DOHH2 (cell line): Measurements from ENCODE around the gene AKR1C4.
"Not testable (repeated sequence)": the region's sequence is repeated elsewhere in the genome, so short reads cannot be mapped to it uniquely, and the experiment has no call there.

Experiments
- H3F3A ChIP-seq: fragments of 200-600 bp; sonication (generic), shearing (Covaris generic); 2 replicates; pipeline ENCODE4 v1.6.0; 2016; ENCODE audit warnings: antibody characterized with exemption, mild to moderate bottlenecking; ENCODE audit not compliant: control insufficient read depth, insufficient read depth
- H3K27ac ChIP-seq: fragments of 200-600 bp; sonication (generic); 2 replicates; pipeline ENCODE4 v1.5.1; 2014; ENCODE audit warnings: low read depth, mild to moderate bottlenecking, low read length, moderate library complexity
- H3K27me3 ChIP-seq: fragments of 200-600 bp; sonication (generic); 2 replicates; pipeline ENCODE4 v1.6.1; 2014; ENCODE audit warnings: mild to moderate bottlenecking, low read length, mixed read lengths; ENCODE audit not compliant: control insufficient read depth
- H3K36me3 ChIP-seq: fragments of 200-600 bp; sonication (generic); 2 replicates; pipeline ENCODE4 v1.6.1; 2014; ENCODE audit warnings: mild to moderate bottlenecking, low read length, moderate library complexity, mixed read lengths; ENCODE audit not compliant: control insufficient read depth
- H3K4me1 ChIP-seq: fragments of 200-600 bp; sonication (generic); 2 replicates; pipeline ENCODE4 v1.6.1; 2014; ENCODE audit warnings: mild to moderate bottlenecking, low read length, mixed read lengths; ENCODE audit not compliant: control insufficient read depth
- H3K4me2 ChIP-seq: fragments of 200-600 bp; sonication (generic); 2 replicates; pipeline ENCODE4 v1.6.0; 2014; ENCODE audit warnings: mild to moderate bottlenecking, low read length, moderate library complexity
- H3K4me3 ChIP-seq: fragments of 200-600 bp; sonication (generic); 2 replicates; pipeline ENCODE4 v1.5.1; 2014; ENCODE audit warnings: mild to moderate bottlenecking, low read length, mixed read lengths
- H3K79me2 ChIP-seq: fragments of 200-600 bp; sonication (generic); 2 replicates; pipeline ENCODE4 v1.6.1; 2014; ENCODE audit warnings: mild to moderate bottlenecking, low read length, mixed read lengths; ENCODE audit not compliant: control insufficient read depth
- H3K9me2 ChIP-seq: fragments of 200-600 bp; sonication (generic); replicated peaks from 2 replicates; pipeline ENCODE4 v1.6.1; 2014; ENCODE audit warnings: mild to moderate bottlenecking, low read length, mixed read lengths; ENCODE audit not compliant: control insufficient read depth
- H3K9me3 ChIP-seq: fragments of 200-600 bp; sonication (generic); 2 replicates; pipeline ENCODE4 v1.6.1; 2014; ENCODE audit warnings: antibody characterized with exemption, low read length, mixed read lengths; ENCODE audit not compliant: control insufficient read depth, insufficient read depth
- H4K20me1 ChIP-seq: fragments of 200-600 bp; sonication (generic); 2 replicates; pipeline ENCODE4 v1.6.0; 2014; ENCODE audit warnings: low read depth, mild to moderate bottlenecking, antibody characterized with exemption, low read length, moderate library complexity; ENCODE audit not compliant: control insufficient read depth, insufficient read depth
- CTCF ChIP-seq: fragments of 200-600 bp; sonication (generic); IDR thresholded peaks from one replicate; pipeline ENCODE4 v1.5.1; 2014; ENCODE audit warnings: antibody characterized with exemption, mild to moderate bottlenecking, low read depth, low read length; ENCODE audit not compliant: poor library complexity, severe bottlenecking
- EZH2phosphoT487 ChIP-seq: fragments of 200-600 bp; sonication (generic); IDR thresholded peaks from 2 replicates; pipeline ENCODE4 v1.6.1; 2017; ENCODE audit warnings: borderline replicate concordance, mild to moderate bottlenecking, antibody characterized with exemption, low read length, moderate library complexity, mixed read lengths

AKR1C4 gene

GRCh38 chr10:5219262-5219661 lies 22.6 kb downstream of the AKR1C4 start:
- Histone ChIP-seq H3K27me3 (no peaks in the 10 kb centered on the region), H4K20me1 (no peaks in the 10 kb centered on the region), H3K27ac (no peak overlapping the region), H3K4me1 (no peaks in the 10 kb centered on the region), H3K9me2 (no peaks in the 10 kb centered on the region), H3K4me2 (no peak overlapping the region), H3K9me3 (no peaks in the 10 kb centered on the region), H3K4me3 (no peak overlapping the region), H3F3A (no peaks in the 10 kb centered on the region), H3K36me3 (no peaks in the 10 kb centered on the region), H3K79me2 (no peaks in the 10 kb centered on the region)
- TF ChIP-seq EZH2phosphoT487 (no peak), CTCF (no peak)

- not testable (repeated sequence) for H3K9me3 ChIP-seq, H3K4me1 ChIP-seq, H3K4me3 ChIP-seq, H4K20me1 ChIP-seq, H3K27me3 ChIP-seq, H3K79me2 ChIP-seq, H3K27ac ChIP-seq, H3K4me2 ChIP-seq, H3F3A ChIP-seq, H3K9me2 ChIP-seq, H3K36me3 ChIP-seq
Measured at GRCh38 chr10:5222942-5223341, 26.3 kb downstream of the AKR1C4 start.

GRCh38 chr10:5229019-5229418 lies 32.4 kb downstream of the AKR1C4 start:
- no peaks in the 10 kb centered on the region for H4K20me1 ChIP-seq
- no peaks in the 10 kb centered on the region for H3F3A ChIP-seq
- H3K9me3 ChIP-seq = no peaks in the 10 kb centered on the region
- no peak overlapping the region for H3K4me2 ChIP-seq
- no peak overlapping the region for H3K27ac ChIP-seq
- H3K9me2 ChIP-seq = no peaks in the 10 kb centered on the region
- no peak overlapping the region for H3K4me3 ChIP-seq
- H3K4me1 ChIP-seq = no peaks in the 10 kb centered on the region
- no peaks in the 10 kb centered on the region for H3K36me3 ChIP-seq
- TF ChIP-seq CTCF (no peak), EZH2phosphoT487 (no peak)
- no peaks in the 10 kb centered on the region for H3K79me2 ChIP-seq
- no peaks in the 10 kb centered on the region for H3K27me3 ChIP-seq

GRCh38 chr10:5233324-5233723 lies 36.7 kb downstream of the AKR1C4 start:
- Histone ChIP-seq H3K36me3 (no peaks in the 10 kb centered on the region), H4K20me1 (no peaks in the 10 kb centered on the region), H3K4me1 (no peaks in the 10 kb centered on the region), H3K27ac (no peak overlapping the region), H3F3A (no peaks in the 10 kb centered on the region), H3K4me2 (no peak overlapping the region), H3K79me2 (no peaks in the 10 kb centered on the region), H3K4me3 (no peak overlapping the region), H3K9me2 (no peaks in the 10 kb centered on the region), H3K27me3 (no peaks in the 10 kb centered on the region), H3K9me3 (no peaks in the 10 kb centered on the region)
- TF ChIP-seq CTCF (no peak), EZH2phosphoT487 (no peak)
